Measurements from ENCODE around the gene C5orf15. TPM values are rescaled to one million over a fixed set of nuclear protein-coding genes. Genes with fewer than 3 reads are reported as not detected.

The C5orf15 gene
- total RNA-seq, 1 donor from 2014 or later: 43.3 TPM

- H3K27ac ChIP-seq (ENCODE audit: low read depth, low read length): no peak overlapping the region
- H3K4me3 ChIP-seq (ENCODE audit: low read length in 3 of 3): no peak overlapping the region
- H3K9me3 ChIP-seq (ENCODE audit: control insufficient read depth in 3 of 3, low read length in 3 of 3): no peaks in the 10 kb centered on the region
- no peak overlapping the region for H3K9ac ChIP-seq (ENCODE audit: low read depth in 1 of 3, low read length in 3 of 3)
- H3K27me3 ChIP-seq (ENCODE audit: control insufficient read depth in 3 of 3, insufficient read depth in 3 of 3, low read length in 3 of 3): peaks cover 0 to 2% (median 0%) of the 10 kb centered on the region in 3 donors
- peaks cover 11 to 32% (median 14%) of the 10 kb centered on the region in 3 donors for H3K4me1 ChIP-seq (ENCODE audit: control insufficient read depth in 3 of 3, insufficient read depth in 3 of 3, low read length in 3 of 3)
- no peaks in the 10 kb centered on the region for H3K36me3 ChIP-seq (ENCODE audit: control insufficient read depth in 3 of 3, insufficient read depth in 3 of 3, low read length in 3 of 3)
Observed at GRCh38 chr5:133934311-133934710, 34.1 kb downstream of the C5orf15 start.

- no peak overlapping the region for H3K9ac ChIP-seq (ENCODE audit: low read depth in 1 of 3, low read length in 3 of 3)
- H3K27ac ChIP-seq (ENCODE audit: low read depth, low read length): no peak overlapping the region
- H3K36me3 ChIP-seq (ENCODE audit: control insufficient read depth in 3 of 3, insufficient read depth in 3 of 3, low read length in 3 of 3): no peaks in the 10 kb centered on the region
- peaks cover 0 to 2% (median 0%) of the 10 kb centered on the region in 3 donors for H3K27me3 ChIP-seq (ENCODE audit: control insufficient read depth in 3 of 3, insufficient read depth in 3 of 3, low read length in 3 of 3)
- H3K4me3 ChIP-seq (ENCODE audit: low read length in 3 of 3): no peak overlapping the region
- no peaks in the 10 kb centered on the region for H3K9me3 ChIP-seq (ENCODE audit: control insufficient read depth in 3 of 3, low read length in 3 of 3)
- H3K4me1 ChIP-seq (ENCODE audit: control insufficient read depth in 3 of 3, insufficient read depth in 3 of 3, low read length in 3 of 3): peaks cover 11 to 32% (median 14%) of the 10 kb centered on the region in 3 donors
Observed at GRCh38 chr5:133933670-133934295, 34.6 kb downstream of the C5orf15 start.

DNA sequence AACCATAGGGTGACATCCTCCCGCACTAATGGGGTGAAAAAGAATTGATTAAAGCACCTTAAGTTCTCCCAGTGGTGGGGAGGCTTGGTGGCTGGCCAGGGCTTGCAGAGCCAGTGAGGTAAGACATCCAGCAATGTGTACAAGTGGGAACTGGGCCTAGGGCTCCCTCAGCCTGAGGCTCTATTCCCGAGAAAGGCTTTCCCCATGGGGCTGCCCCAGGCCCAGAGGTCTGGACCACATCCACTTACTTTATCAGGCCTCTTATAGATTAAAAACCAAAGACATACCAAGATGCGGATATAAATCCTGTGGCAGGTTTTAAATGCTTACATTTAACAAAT is 35.3 kb downstream of the C5orf15 start:
- no peaks in the 10 kb centered on the region for H3K9me3 ChIP-seq (ENCODE audit: control insufficient read depth in 3 of 3, low read length in 3 of 3)
- no peak overlapping the region for H3K9ac ChIP-seq (ENCODE audit: low read depth in 1 of 3, low read length in 3 of 3)
- peaks cover 0 to 2% (median 0%) of the 10 kb centered on the region in 3 donors for H3K27me3 ChIP-seq (ENCODE audit: control insufficient read depth in 3 of 3, insufficient read depth in 3 of 3, low read length in 3 of 3)
- H3K4me3 ChIP-seq (ENCODE audit: low read length in 3 of 3): no peak overlapping the region
- H3K36me3 ChIP-seq (ENCODE audit: control insufficient read depth in 3 of 3, insufficient read depth in 3 of 3, low read length in 3 of 3): no peaks in the 10 kb centered on the region
- peaks cover 11 to 32% (median 14%) of the 10 kb centered on the region in 3 donors for H3K4me1 ChIP-seq (ENCODE audit: control insufficient read depth in 3 of 3, insufficient read depth in 3 of 3, low read length in 3 of 3)
- H3K27ac ChIP-seq (ENCODE audit: low read depth, low read length): no peak overlapping the region

DNA sequence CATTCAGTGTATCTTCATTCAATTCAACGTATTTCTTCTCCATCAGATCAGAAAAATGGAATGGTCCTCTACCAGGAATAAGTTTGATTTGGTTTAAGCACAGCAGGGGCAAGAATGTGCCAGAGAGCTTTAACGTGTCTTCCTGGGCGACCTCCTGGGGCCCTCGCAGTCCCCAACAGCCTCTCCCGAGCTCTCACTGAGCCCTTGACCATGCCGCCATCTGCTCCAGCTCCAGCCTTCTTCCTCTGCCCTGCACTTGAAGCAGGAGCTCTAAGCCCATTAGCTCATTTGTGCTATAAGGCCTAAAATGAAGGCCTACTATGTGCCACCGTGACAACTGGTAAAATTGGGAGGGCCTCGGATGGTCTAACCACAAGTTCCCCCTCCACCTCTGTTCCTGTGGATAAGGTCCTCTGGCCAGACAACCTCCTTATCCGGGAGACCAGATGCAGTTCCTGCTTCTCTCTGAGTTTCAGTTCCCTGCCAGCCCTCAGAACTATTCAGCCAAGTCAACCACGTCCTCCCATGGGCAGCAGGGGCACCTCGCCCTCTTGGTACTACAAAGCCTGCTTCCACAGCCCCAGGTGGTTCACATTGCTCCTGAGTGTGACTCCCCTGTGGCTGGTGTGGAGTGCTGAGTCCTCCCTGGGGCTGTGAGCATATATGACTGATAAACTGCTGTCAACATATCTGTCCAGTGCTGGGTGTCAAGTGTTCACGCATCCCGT is 35.8 kb downstream of the C5orf15 start:
- Histone ChIP-seq H3K4me1 (ENCODE audit: control insufficient read depth in 3 of 3, insufficient read depth in 3 of 3, low read length in 3 of 3) (peaks cover 11 to 32% (median 14%) of the 10 kb centered on the region in 3 donors), H3K4me3 (ENCODE audit: low read length in 3 of 3) (no peak overlapping the region)

DNA sequence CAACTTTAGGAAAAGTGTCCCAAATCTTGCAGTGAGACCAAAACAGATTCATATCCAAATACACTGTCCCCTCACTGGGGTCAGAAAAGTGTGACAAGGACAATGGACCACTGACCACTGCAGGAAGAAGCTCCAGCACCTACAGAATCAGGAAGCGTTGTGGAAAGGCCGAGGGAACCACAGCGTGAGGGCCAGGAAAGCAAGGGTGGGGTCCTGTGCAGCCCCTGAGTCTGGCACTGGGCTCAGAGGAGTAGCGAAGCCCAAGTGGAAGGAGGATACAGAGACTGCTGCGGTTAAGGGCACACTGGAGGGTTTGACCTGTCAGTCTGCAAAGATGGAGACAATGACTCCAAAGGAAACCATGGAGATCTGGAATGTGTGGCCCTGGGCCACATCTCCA is 36.9 kb downstream of the C5orf15 start:
- Histone ChIP-seq H3K27me3 (ENCODE audit: control insufficient read depth in 3 of 3, insufficient read depth in 3 of 3, low read length in 3 of 3) (peaks cover 0 to 3% (median 2%) of the 10 kb centered on the region in 3 donors), H3K9ac (ENCODE audit: low read depth in 1 of 3, low read length in 3 of 3) (no peak overlapping the region), H3K4me3 (ENCODE audit: low read length in 3 of 3) (no peak overlapping the region), H3K9me3 (ENCODE audit: control insufficient read depth in 3 of 3, low read length in 3 of 3) (no peaks in the 10 kb centered on the region), H3K27ac (ENCODE audit: low read depth, low read length) (no peak overlapping the region), H3K4me1 (ENCODE audit: control insufficient read depth in 3 of 3, insufficient read depth in 3 of 3, low read length in 3 of 3) (peaks cover 11 to 32% (median 14%) of the 10 kb centered on the region in 3 donors), H3K36me3 (ENCODE audit: control insufficient read depth in 3 of 3, insufficient read depth in 3 of 3, low read length in 3 of 3) (no peaks in the 10 kb centered on the region)

More for the DNA sequence above, 35.8 kb downstream of the C5orf15 start:
- peaks cover 0 to 2% (median 0%) of the 10 kb centered on the region in 3 donors for H3K27me3 ChIP-seq (ENCODE audit: control insufficient read depth in 3 of 3, insufficient read depth in 3 of 3, low read length in 3 of 3)
- H3K9ac ChIP-seq (ENCODE audit: low read depth in 1 of 3, low read length in 3 of 3): no peak overlapping the region
- H3K9me3 ChIP-seq (ENCODE audit: control insufficient read depth in 3 of 3, low read length in 3 of 3): no peaks in the 10 kb centered on the region
- no peaks in the 10 kb centered on the region for H3K36me3 ChIP-seq (ENCODE audit: control insufficient read depth in 3 of 3, insufficient read depth in 3 of 3, low read length in 3 of 3)
- H3K27ac ChIP-seq (ENCODE audit: low read depth, low read length): no peak overlapping the region

GRCh38 chr5:133930813-133931090 is 37.7 kb downstream of the C5orf15 start:
- Histone ChIP-seq H3K9ac (ENCODE audit: low read depth in 1 of 3, low read length in 3 of 3) (no peak overlapping the region), H3K4me1 (ENCODE audit: control insufficient read depth in 3 of 3, insufficient read depth in 3 of 3, low read length in 3 of 3) (peaks cover 11 to 31% (median 14%) of the 10 kb centered on the region in 3 donors), H3K4me3 (ENCODE audit: low read length in 3 of 3) (no peak overlapping the region), H3K27me3 (ENCODE audit: control insufficient read depth in 3 of 3, insufficient read depth in 3 of 3, low read length in 3 of 3) (peaks cover 0 to 4% (median 2%) of the 10 kb centered on the region in 3 donors), H3K36me3 (ENCODE audit: control insufficient read depth in 3 of 3, insufficient read depth in 3 of 3, low read length in 3 of 3) (no peaks in the 10 kb centered on the region), H3K9me3 (ENCODE audit: control insufficient read depth in 3 of 3, low read length in 3 of 3) (no peaks in the 10 kb centered on the region), H3K27ac (ENCODE audit: low read depth, low read length) (no peak overlapping the region)

DNA sequence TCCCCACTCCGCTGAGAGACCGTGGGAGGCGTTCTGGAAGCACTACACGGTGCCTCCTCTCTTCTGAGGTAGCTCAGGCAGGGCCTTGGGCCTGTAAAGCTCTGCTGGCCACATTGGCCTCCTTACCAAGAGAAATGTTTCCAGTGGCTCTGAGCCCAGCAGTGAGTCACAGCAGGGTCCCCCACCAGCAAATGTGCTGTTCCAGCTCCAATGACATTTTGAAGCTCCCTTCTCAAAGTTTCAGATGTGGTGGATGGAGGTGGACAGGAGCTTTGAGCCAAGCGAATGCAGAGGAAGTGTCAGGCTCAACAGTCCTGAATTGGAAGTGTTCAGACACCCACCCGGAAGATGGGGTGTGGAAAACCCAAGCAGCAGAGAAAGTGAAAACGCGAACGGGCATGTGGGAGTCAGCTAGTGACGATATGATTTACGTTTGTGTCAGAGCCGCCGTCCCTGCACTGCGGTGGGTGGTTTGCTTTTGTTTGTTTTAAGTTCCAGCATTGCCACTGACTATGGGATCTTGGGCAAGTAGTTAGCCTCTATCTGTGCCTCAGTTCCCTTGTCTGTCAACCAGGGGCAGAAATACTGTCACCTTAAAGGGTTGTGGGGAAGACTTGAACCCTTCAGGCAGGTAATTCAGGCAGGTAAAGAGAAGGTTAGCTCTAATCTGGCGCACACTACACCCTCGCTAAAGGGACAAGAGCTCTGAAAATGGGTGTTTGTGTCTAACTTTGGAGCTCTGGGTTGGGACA is 38.2 kb downstream of the C5orf15 start:
- peaks cover 0 to 5% (median 4%) of the 10 kb centered on the region in 3 donors for H3K27me3 ChIP-seq (ENCODE audit: control insufficient read depth in 3 of 3, insufficient read depth in 3 of 3, low read length in 3 of 3)
- H3K4me1 ChIP-seq (ENCODE audit: control insufficient read depth in 3 of 3, insufficient read depth in 3 of 3, low read length in 3 of 3): peaks cover 8 to 26% (median 10%) of the 10 kb centered on the region in 3 donors
- no peak overlapping the region for H3K4me3 ChIP-seq (ENCODE audit: low read length in 3 of 3)
- no peaks in the 10 kb centered on the region for H3K36me3 ChIP-seq (ENCODE audit: control insufficient read depth in 3 of 3, insufficient read depth in 3 of 3, low read length in 3 of 3)
- H3K27ac ChIP-seq (ENCODE audit: low read depth, low read length): no peak overlapping the region
- H3K9ac ChIP-seq (ENCODE audit: low read depth in 1 of 3, low read length in 3 of 3): no peak overlapping the region
- H3K9me3 ChIP-seq (ENCODE audit: control insufficient read depth in 3 of 3, low read length in 3 of 3): no peaks in the 10 kb centered on the region

GRCh38 chr5:133928587-133929393 is 39.6 kb downstream of the C5orf15 start:
- no peaks in the 10 kb centered on the region for H3K36me3 ChIP-seq (ENCODE audit: control insufficient read depth in 3 of 3, insufficient read depth in 3 of 3, low read length in 3 of 3)
- H3K9ac ChIP-seq (ENCODE audit: low read depth in 1 of 3, low read length in 3 of 3): no peak overlapping the region
- H3K27ac ChIP-seq (ENCODE audit: low read depth, low read length): no peak overlapping the region
- H3K27me3 ChIP-seq (ENCODE audit: control insufficient read depth in 3 of 3, insufficient read depth in 3 of 3, low read length in 3 of 3): peaks cover 0 to 7% (median 4%) of the 10 kb centered on the region in 3 donors
- H3K4me3 ChIP-seq (ENCODE audit: low read length in 3 of 3): no peak overlapping the region
- peaks cover 4 to 16% (median 5%) of the 10 kb centered on the region in 3 donors for H3K4me1 ChIP-seq (ENCODE audit: control insufficient read depth in 3 of 3, insufficient read depth in 3 of 3, low read length in 3 of 3)
- no peaks in the 10 kb centered on the region for H3K9me3 ChIP-seq (ENCODE audit: control insufficient read depth in 3 of 3, low read length in 3 of 3)

DNA sequence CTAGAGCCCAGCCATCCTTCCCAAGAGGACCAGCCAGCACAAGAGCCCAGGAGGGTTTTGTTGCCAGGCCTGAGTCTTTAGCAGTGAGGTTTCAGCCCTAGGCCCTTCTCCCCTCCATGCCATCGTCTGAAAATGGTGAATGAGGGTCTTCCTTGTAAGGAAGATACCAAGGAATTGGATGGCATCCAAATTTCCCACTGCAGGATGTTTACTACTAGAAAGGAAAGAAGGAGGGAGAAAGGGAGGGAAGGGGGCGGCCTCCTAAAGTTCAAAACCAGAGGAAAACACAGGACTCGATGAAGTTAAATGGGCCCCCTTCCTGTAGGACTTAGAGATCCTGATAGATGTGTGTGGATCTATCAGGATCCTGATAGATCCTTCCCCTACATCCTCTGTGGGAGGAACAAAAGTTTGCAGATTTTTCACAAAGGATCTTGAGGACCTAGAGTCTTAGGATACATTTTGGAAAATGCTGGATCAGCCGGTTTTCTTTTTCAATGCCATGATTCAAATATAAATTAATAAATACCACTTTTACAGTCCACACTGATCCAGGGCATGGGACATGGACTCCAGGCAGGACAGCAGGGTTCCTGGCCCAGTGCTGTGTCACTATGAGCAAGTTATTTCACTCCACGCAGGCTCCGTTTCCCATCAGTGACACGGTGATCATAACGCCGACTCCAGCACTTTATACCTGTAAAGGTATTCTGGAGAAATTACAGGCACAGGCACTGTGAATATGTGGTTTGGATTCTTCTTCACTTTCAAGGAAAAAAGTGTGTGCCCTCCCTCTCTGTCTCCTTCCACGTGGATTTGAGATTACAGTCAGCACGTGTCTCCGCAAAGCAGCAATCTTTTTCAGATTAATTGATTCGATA is 40.9 kb downstream of the C5orf15 start:
- Histone ChIP-seq H3K27ac (ENCODE audit: low read depth, low read length) (no peak overlapping the region), H3K27me3 (ENCODE audit: control insufficient read depth in 3 of 3, insufficient read depth in 3 of 3, low read length in 3 of 3) (peaks cover 0 to 6% (median 4%) of the 10 kb centered on the region in 3 donors), H3K9me3 (ENCODE audit: control insufficient read depth in 3 of 3, low read length in 3 of 3) (no peaks in the 10 kb centered on the region), H3K36me3 (ENCODE audit: control insufficient read depth in 3 of 3, insufficient read depth in 3 of 3, low read length in 3 of 3) (no peaks in the 10 kb centered on the region), H3K4me3 (ENCODE audit: low read length in 3 of 3) (no peak overlapping the region), H3K9ac (ENCODE audit: low read depth in 1 of 3, low read length in 3 of 3) (no peak overlapping the region), H3K4me1 (ENCODE audit: control insufficient read depth in 3 of 3, insufficient read depth in 3 of 3, low read length in 3 of 3) (peaks cover 4 to 10% (median 5%) of the 10 kb centered on the region in 3 donors)

All from skeletal muscle tissue (tissue), 4 donors.